Natural killer cell treated with Interleukin-12 subunit alpha and Interleukin-12 subunit beta and Interleukin-15 and Interleukin-18, amount 100 ng/mL, for 72 hours (primary cell): Measurements from ENCODE around the gene AMHR2. TPM values are rescaled to one million over a fixed set of nuclear protein-coding genes. Genes with fewer than 3 reads are reported as not detected.

Experiments
- ATAC-seq, 2 donors: fragments of 150-1000 bp; cut with Tn5 transposase in 1 of 2; sonication (Bioruptor Pico), chemical (Tn5 transposase) in 1 of 2; 2 replicates each; pipeline ENCODE4 v1.10.0; 2021
- DNase-seq: peaks from one replicate; pipeline ENCODE4 v3.0.0; 2022; ENCODE audit warnings: low spot score
- H3K27ac Mint-ChIP-seq, 2 donors: 1 replicate in 1 of 2; 2 replicates in 1 of 2; pipeline ENCODE4 v1.8.0; 2022; ENCODE audit warnings: mixed read lengths in 2 of 2, mild to moderate bottlenecking in 1 of 2, moderate library complexity in 1 of 2
- H3K27me3 Mint-ChIP-seq, 2 donors: 1 replicate in 1 of 2; 2 replicates in 1 of 2; pipeline ENCODE4 v1.8.0; 2022; ENCODE audit warnings: mixed read lengths in 2 of 2
- H3K36me3 Mint-ChIP-seq: one replicate; pipeline ENCODE4 v1.8.0; 2022; ENCODE audit warnings: mixed read lengths
- H3K4me1 Mint-ChIP-seq, 2 donors: 1 replicate in 1 of 2; 2 replicates in 1 of 2; pipeline ENCODE4 v1.8.0; 2022; ENCODE audit warnings: low read depth in 2 of 2, mixed read lengths in 2 of 2, mild to moderate bottlenecking in 1 of 2
- H3K4me3 Mint-ChIP-seq: one replicate; pipeline ENCODE4 v1.8.0; 2022; ENCODE audit warnings: mixed read lengths
- H3K9me3 Mint-ChIP-seq: 2 replicates; pipeline ENCODE4 v1.8.0; 2022; ENCODE audit warnings: mixed read lengths
- total RNA-seq, 2 donors: library from RNA; stranded (reverse); gene quantifications; one replicate each; pipeline ENCODE4 v1.2.3, GENCODE V29; 2022

Gene AMHR2
- total RNA-seq, 2 donors from 2014 or later: not detected

DNA sequence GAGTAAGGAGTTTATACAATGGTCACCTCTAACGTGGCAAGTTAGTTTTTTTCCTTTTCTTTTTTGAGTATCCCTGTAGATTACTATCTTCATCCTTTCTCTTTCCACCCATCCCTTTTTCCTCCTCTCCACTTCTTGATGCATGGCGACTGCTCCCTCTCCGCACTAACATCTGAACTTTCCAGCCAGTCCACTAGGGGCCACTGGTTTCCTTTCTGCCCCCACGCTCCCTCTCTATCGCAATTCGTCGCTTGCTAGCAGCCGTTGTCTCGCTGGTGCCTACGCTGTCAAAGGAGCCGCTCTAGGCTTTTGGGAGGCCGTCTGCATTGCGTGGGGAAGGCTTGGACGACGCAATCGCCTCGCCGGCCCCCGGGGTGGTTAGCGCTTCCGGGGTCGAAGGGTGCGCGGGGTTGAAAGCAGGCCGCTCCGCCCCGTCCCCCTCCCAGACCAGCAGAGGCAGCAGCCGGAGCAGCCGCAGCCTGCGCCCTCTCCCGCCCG is 28.1 kb downstream of the AMHR2 start, which contains the start of gene PCBP2:
Gene PCBP2 (plus strand): TSS at position 442 of the 498 bp plus-strand sequence. CDS start 2,699 bp downstream, outside the sequence.
- H3K27ac Mint-ChIP-seq: peak within 1 kb of the TSS; percentile 69 to 83
- H3K9me3 Mint-ChIP-seq: no peaks in the 10 kb centered on the region
- peaks cover 35 to 36% of the 10 kb centered on the region in 2 donors for H3K4me1 Mint-ChIP-seq
- peaks cover 32% of the 10 kb centered on the region for H3K36me3 Mint-ChIP-seq
- peak; percentile 99 for DNase-seq
- peak; percentile 97 to 98 for ATAC-seq
- H3K4me3 Mint-ChIP-seq: peak within 1 kb of the TSS; percentile 77
- no peaks in the 10 kb centered on the region for H3K27me3 Mint-ChIP-seq

DNA sequence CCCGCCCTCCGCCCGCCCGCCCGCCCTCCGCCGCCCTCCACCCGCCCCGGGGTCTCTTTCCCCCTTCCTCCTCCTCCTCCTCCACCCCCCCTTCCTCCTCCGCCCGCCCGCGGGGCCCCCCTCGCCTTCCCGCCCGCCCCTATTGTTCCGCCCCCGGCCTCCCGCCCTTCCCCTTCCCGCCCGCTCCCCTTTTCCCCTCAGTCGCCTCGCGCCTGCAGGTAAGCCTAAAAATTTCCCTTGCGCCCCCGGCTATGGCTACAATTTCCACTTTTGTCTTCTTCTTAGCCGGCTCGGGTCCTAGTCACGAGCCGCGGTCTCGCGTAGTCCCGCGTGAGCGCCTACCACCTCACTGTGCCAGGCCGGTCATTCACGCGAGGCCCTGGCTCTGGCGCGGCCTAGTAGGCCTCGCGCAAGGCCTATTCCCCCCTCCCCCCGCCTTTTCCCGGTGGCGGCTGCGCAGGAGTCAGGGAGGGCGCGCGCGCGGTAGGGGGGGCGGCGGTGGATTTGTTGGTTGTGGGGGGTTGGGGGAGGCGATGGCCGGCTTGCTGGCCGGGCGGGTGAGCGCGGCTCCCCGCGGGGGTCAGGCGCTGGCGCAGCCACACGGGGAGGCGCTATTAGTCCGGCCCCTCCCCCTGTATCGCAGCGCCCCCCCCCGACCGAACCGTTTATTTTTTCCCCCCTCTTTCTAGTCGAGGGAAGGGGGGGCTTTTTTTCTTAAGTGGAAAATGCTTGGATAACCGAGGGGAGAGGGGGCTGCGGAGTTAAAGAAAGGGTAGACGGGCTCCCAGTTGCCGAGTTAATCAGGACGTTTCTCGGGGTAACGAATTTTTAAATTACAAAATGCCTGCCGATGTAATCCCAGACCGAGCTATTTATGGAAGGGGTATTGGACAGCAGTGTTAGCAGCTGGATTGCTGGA is 28.8 kb downstream of the AMHR2 start:
- H3K27ac Mint-ChIP-seq: peak overlapping the region; percentile 69 to 83
- ATAC-seq: peak; percentile 70
- peak; percentile 80 for DNase-seq
- H3K27me3 Mint-ChIP-seq: no peaks in the 10 kb centered on the region
- H3K4me3 Mint-ChIP-seq: peak overlapping the region; percentile 77
- H3K36me3 Mint-ChIP-seq: peaks cover 33% of the 10 kb centered on the region
- no peaks in the 10 kb centered on the region for H3K9me3 Mint-ChIP-seq
- H3K4me1 Mint-ChIP-seq: peaks cover 36% of the 10 kb centered on the region in 2 donors

DNA sequence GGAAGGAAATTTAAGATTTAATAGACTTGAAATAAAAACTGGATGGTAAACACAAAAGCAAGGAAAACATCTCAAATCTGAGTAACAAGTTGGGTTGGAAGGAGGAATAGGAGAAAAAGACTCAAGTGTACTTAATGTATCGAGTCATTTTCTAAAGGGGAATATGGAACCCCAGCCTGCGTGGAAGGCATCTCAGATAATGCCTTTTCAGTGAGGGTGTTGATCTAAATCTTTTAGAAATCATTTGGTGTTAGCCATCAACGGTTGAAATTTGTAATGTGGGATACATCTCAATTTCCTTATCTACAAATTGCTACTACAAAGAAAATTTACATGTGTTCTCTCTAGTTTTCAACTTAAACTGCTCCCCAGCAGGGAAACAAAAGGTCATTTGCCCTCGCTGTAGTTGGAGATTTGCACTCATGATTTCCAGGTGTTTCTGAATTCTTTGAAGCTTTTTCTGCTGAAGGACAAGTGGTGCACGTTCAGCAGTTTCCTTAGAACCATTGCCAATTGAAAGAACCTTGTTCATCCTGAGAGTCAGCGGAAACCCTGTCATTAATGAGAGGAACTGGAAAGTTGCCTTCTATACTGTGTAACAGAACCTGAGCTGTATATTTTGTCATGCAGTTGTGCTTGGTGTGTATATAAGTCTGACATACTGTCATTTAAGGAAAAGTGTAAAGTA is 30.4 kb downstream of the AMHR2 start:
- ATAC-seq (no peak), DNase-seq (no peak)
- Mint-ChIP-seq H3K27ac (peak overlapping the region; percentile 69 to 83), H3K4me3 (peak overlapping the region; percentile 77), H3K36me3 (peaks cover 36% of the 10 kb centered on the region), H3K4me1 (peaks cover 36 to 40% of the 10 kb centered on the region in 2 donors), H3K27me3 (no peaks in the 10 kb centered on the region), H3K9me3 (no peaks in the 10 kb centered on the region)

DNA sequence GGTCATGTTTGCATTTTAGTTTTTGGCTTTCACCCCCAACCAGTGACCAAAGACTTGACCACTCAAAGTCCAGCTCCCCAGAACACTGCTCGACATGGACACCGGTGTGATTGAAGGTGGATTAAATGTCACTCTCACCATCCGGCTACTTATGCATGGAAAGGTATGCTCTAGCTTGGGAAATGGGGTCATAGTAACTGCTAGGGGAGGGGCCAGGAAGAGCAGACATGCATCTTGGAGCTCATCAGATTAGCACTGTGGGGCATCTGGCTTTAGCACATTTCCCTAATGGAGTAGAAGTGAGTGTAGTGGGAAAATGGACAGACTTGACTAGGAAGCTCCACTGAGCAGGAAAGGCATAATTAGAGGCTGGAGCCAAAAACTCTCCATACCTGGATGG is 31.1 kb downstream of the AMHR2 start:
- no peaks in the 10 kb centered on the region for H3K9me3 Mint-ChIP-seq
- peaks cover 36 to 41% of the 10 kb centered on the region in 2 donors for H3K4me1 Mint-ChIP-seq
- H3K27me3 Mint-ChIP-seq: no peaks in the 10 kb centered on the region
- peak overlapping the region; percentile 77 for H3K4me3 Mint-ChIP-seq
- H3K27ac Mint-ChIP-seq: peak overlapping the region; percentile 69 to 83
- DNase-seq: no peak
- ATAC-seq: no peak
- H3K36me3 Mint-ChIP-seq: peaks cover 39% of the 10 kb centered on the region

DNA sequence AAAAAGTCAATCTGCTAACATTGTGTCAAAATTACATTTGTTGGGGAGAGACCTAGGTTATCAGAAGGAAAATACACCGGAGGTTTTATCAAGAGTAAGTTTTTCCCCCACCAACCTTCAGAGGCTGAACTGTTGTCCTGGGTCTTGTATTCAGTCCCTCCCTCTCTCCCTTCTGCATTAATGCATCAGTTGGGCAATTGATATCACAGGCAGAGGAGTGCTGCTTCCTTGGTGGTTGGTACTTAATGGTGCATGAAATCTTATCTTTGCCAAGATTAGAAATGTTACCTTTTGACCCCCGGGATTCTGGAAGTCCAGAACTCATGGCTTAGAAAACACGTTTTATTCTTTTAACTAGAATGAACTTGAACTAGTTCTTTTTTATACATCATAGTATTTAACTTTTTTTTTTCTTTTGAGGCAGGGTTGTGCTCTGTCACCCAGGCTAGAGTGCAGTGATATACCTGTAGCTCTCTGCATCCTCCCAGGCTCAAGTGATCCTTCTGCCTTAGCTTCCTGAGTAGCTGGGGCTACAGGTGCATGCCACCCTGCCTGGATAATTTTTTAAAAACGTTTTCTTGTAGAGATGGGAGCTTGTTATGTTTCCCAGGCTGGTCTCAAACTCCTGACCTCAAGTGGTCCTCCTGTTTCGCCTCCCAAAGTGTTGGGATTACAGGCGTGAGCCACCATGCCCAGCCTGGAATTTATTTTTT is 33.2 kb downstream of the AMHR2 start:
- H3K27me3 Mint-ChIP-seq: no peaks in the 10 kb centered on the region
- peaks cover 44 to 48% of the 10 kb centered on the region in 2 donors for H3K4me1 Mint-ChIP-seq
- ATAC-seq (no peak), DNase-seq (no peak)
- H3K27ac Mint-ChIP-seq: no peak overlapping the region
- peaks cover 56% of the 10 kb centered on the region for H3K36me3 Mint-ChIP-seq
- H3K9me3 Mint-ChIP-seq: no peaks in the 10 kb centered on the region
- no peak overlapping the region for H3K4me3 Mint-ChIP-seq

DNA sequence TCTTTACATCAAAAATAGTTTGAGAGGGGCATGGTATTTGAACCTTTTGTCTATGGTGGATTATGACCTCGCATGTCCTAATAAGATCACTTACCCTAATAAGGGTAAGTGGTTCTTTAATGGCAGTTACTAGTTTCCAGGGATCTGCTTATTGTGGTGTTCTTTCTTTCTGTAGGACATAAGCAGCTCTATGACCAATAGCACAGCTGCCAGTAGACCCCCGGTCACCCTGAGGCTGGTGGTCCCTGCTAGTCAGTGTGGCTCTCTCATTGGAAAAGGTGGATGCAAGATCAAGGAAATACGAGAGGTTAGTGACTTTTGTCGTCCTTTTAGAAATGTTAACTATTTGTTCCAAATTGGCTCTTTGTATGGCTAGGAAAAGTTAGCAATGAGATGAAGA is 35.4 kb downstream of the AMHR2 start:
- peaks cover 35 to 43% of the 10 kb centered on the region in 2 donors for H3K4me1 Mint-ChIP-seq
- no peak for DNase-seq
- no peak overlapping the region for H3K4me3 Mint-ChIP-seq
- no peaks in the 10 kb centered on the region for H3K9me3 Mint-ChIP-seq
- H3K27me3 Mint-ChIP-seq: no peaks in the 10 kb centered on the region
- ATAC-seq: no peak
- peak overlapping the region in 1 of 2 donors; percentile 37 for H3K27ac Mint-ChIP-seq
- peaks cover 63% of the 10 kb centered on the region for H3K36me3 Mint-ChIP-seq

DNA sequence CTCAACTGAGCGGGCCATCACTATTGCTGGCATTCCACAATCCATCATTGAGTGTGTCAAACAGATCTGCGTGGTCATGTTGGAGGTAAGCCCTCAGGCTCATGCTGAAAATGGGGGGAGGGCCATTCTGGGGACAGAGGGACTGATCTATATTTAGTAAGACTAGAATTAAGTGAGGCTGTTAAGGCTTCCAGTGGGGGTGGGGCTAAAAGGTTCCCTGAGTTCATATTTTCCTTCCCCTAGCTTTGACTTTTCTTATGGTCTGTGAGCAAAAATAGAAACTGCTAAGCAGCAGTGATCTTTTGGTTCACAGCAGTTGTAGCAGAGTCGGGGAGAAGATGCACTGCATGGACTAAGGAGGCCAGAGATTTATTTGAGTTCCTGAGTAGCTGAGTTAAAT is 37.4 kb downstream of the AMHR2 start:
- Mint-ChIP-seq H3K27ac (peak overlapping the region; percentile 2 to 36), H3K9me3 (no peaks in the 10 kb centered on the region), H3K4me1 (peaks cover 29 to 35% of the 10 kb centered on the region in 2 donors), H3K36me3 (peaks cover 54% of the 10 kb centered on the region), H3K27me3 (no peaks in the 10 kb centered on the region), H3K4me3 (no peak overlapping the region)
- no peak for ATAC-seq
- no peak for DNase-seq

DNA sequence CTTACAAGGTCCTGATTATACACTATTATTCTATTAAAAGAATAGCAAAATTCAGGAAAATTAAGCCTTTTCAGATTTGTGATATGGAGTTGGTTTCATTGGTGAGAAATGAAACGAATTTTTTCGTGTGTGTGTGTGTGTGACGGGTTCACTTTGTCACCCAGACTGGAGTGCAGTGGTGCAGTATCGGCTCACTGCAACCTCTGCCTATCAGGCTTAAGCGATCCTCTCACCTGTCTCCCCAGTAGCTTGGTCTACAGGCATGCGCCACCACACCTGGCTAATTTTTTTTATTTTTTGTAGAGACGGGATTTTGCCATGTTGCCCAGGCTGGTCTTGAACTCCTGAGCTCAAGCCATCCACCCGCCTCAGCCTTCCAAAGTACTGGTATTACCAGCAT is 37.9 kb downstream of the AMHR2 start:
- ATAC-seq (no peak), DNase-seq (no peak)
- Mint-ChIP-seq H3K36me3 (peaks cover 57% of the 10 kb centered on the region), H3K4me3 (no peak overlapping the region), H3K4me1 (peaks cover 31 to 34% of the 10 kb centered on the region in 2 donors), H3K27me3 (no peaks in the 10 kb centered on the region), H3K27ac (no peak overlapping the region), H3K9me3 (no peaks in the 10 kb centered on the region)

DNA sequence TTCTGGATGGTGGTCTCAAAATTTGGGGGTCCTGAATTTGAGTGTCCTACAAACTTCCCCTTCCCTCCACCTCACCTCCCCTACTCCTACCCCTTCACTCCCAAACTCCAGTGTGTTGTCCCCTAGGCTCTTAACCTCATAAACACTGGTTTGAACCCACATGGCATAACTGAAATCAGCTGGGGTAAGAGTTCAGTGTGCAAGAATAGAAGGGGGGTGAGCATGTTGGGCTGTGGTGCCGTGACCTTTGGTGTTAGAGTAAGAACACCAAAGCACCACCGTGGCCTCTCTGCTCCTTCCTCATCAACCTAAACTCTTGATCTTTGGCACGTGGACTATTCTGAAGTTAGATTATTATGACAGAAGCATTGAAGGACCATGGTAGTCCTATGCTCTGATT is 39.3 kb downstream of the AMHR2 start:
- ATAC-seq (no peak), DNase-seq (no peak)
- peaks cover 68% of the 10 kb centered on the region for H3K36me3 Mint-ChIP-seq
- H3K27me3 Mint-ChIP-seq: no peaks in the 10 kb centered on the region
- no peak overlapping the region for H3K27ac Mint-ChIP-seq
- H3K4me3 Mint-ChIP-seq: no peak overlapping the region
- no peaks in the 10 kb centered on the region for H3K9me3 Mint-ChIP-seq
- H3K4me1 Mint-ChIP-seq: peaks cover 39 to 41% of the 10 kb centered on the region in 2 donors

DNA sequence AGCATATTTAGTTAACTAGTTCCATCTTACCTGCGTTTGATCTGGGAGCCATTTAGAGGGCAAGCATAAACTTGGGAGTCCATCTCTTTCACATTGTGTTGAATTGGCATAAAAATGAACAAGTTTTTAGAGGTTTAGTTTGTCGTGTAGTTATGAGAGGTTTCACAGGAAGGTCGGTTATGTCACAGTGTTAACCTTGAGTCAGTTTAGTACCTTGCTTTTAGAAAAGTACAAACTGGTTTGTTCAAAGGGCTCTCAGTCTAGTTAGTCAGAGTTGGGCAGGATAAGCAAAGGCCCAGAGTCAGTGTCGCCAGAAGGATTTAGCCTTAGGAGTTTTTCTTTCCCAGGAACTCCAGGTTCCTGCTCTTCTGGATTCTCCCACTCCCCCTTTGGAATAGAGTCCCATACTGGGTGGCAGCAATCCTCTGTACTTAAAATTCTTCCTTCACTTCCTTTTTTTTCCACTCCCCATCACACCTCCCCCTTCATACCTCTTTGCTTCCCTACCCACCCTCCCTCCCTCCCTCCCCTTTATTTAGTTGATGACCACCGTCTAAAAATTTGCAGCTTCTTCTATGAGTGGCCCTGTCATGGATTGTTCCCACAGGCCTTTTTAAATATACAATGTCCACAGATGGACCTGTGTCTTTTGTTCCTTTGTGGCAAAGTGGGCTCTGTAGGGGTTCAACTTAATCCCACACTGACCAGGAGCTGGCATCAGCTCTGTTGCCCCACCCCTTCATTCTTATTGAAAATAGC is 40.3 kb downstream of the AMHR2 start:
- no peaks in the 10 kb centered on the region for H3K27me3 Mint-ChIP-seq
- ATAC-seq (no peak), DNase-seq (no peak)
- peak overlapping the region in 1 of 2 donors; percentile 14 for H3K27ac Mint-ChIP-seq
- H3K9me3 Mint-ChIP-seq: no peaks in the 10 kb centered on the region
- peaks cover 74% of the 10 kb centered on the region for H3K36me3 Mint-ChIP-seq
- peaks cover 39 to 49% of the 10 kb centered on the region in 2 donors for H3K4me1 Mint-ChIP-seq
- no peak overlapping the region for H3K4me3 Mint-ChIP-seq

DNA sequence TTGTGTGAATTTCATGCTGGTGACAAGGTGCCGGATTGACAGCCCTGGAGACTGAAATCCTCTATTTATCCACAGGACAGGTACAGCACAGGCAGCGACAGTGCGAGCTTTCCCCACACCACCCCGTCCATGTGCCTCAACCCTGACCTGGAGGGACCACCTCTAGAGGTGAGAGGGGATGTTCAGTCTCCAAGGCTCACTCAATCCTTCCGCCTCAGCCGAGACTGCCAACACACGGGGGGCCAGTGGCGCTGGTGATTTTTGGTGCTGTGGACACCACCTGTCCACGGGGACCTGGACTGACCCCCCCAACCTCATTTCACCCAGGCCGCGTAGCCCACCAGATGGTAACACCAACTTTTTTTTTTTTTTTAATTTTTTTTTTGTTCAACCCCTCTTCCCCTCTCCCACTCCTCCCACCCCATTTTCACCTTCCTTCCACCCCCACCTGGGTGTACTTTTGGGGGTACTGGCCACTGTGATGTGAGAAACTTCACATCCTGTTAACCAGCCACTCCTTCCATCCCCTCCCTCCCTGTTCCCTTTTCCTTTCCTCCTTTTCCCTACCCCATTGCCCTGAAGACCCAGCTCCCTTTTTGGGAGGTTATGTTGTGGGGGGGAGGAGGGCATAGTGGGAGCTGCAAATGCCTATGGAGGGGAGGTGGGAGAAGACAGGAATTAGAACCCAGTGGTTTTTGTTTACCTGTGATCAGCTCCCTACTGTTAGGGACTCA is 41.2 kb downstream of the AMHR2 start:
- Mint-ChIP-seq H3K27me3 (no peaks in the 10 kb centered on the region), H3K36me3 (peaks cover 69% of the 10 kb centered on the region), H3K4me1 (peaks cover 37 to 49% of the 10 kb centered on the region in 2 donors), H3K27ac (no peak overlapping the region), H3K9me3 (no peaks in the 10 kb centered on the region), H3K4me3 (no peak overlapping the region)
- ATAC-seq (no peak), DNase-seq (no peak)

DNA sequence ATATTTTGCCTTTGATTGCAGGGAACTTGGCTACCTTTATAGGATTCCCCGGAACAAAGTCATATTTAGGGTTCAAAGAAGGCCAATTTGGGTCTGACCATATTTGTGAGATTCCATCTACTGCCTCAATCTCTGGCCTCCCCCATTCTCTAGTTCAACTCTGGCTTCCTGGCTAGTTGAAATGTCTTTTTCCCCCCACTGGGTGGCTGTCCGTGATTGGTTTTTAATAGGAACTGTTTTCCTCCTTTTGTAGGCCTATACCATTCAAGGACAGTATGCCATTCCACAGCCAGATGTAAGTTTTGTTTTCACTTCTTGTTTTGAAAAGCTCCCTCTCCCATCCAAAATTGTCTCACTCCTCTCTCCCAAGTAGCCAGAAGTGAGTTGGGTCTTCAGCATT is 42.0 kb downstream of the AMHR2 start:
- no peak for DNase-seq
- Mint-ChIP-seq H3K4me1 (peaks cover 30 to 44% of the 10 kb centered on the region in 2 donors), H3K27me3 (no peaks in the 10 kb centered on the region), H3K9me3 (no peaks in the 10 kb centered on the region), H3K27ac (peak overlapping the region in 1 of 2 donors; percentile 57), H3K36me3 (peaks cover 62% of the 10 kb centered on the region), H3K4me3 (no peak overlapping the region)
- ATAC-seq: no peak
